H9 (cell line): ENCODE data around the gene GPR157. TPM values are rescaled to one million over a fixed set of nuclear protein-coding genes. Genes with fewer than 3 reads are reported as not detected.

ENCODE experiments used
- DNase-seq: peaks from one replicate; pipeline ENCODE4 v3.0.0-alpha.2; 2017
- H2AFZ ChIP-seq: one replicate; pipeline ENCODE4 v1.6.1; 2013; ENCODE audit warnings: mild to moderate bottlenecking, low read length, control low read depth, moderate library complexity
- H2AK5ac ChIP-seq: 2 replicates; pipeline ENCODE4 v1.6.1; 2013; ENCODE audit warnings: low read length, control low read depth, mixed read lengths; ENCODE audit not compliant: insufficient read length
- H2BK120ac ChIP-seq: one replicate; pipeline ENCODE4 v1.6.1; 2013; ENCODE audit warnings: low read depth, mild to moderate bottlenecking, low read length, control low read depth, inconsistent platforms; ENCODE audit not compliant: poor library complexity, severe bottlenecking
- H2BK12ac ChIP-seq: 2 replicates; pipeline ENCODE4 v1.6.1; 2013; ENCODE audit warnings: low read length, control low read depth, mixed read lengths, low read depth; ENCODE audit not compliant: insufficient read length
- H2BK15ac ChIP-seq: 2 replicates; pipeline ENCODE4 v1.6.1; 2013; ENCODE audit warnings: low read depth, low read length, control low read depth
- H2BK20ac ChIP-seq: one replicate; pipeline ENCODE4 v1.6.1; 2013; ENCODE audit warnings: low read depth, mild to moderate bottlenecking, low read length, control low read depth, inconsistent platforms; ENCODE audit not compliant: poor library complexity, severe bottlenecking
- H2BK5ac ChIP-seq: 2 replicates; pipeline ENCODE4 v1.6.1; 2013; ENCODE audit warnings: low read length, control low read depth, mixed read lengths; ENCODE audit not compliant: insufficient read length
- H3K14ac ChIP-seq: 2 replicates; pipeline ENCODE4 v1.6.1; 2013; ENCODE audit warnings: low read length, control low read depth; ENCODE audit not compliant: insufficient read depth
- H3K18ac ChIP-seq: 2 replicates; pipeline ENCODE4 v1.6.1; 2013; ENCODE audit warnings: low read depth, mild to moderate bottlenecking, mixed read lengths, low read length, control low read depth; ENCODE audit not compliant: insufficient read length
- H3K23ac ChIP-seq: 2 replicates; pipeline ENCODE4 v1.6.1; 2013; ENCODE audit warnings: low read length, control low read depth, mixed read lengths, low read depth; ENCODE audit not compliant: insufficient read length
- H3K23me2 ChIP-seq: 2 replicates; pipeline ENCODE4 v1.6.1; 2013; ENCODE audit warnings: low read depth, mild to moderate bottlenecking, mixed read lengths, low read length, control low read depth; ENCODE audit not compliant: insufficient read length, poor library complexity, severe bottlenecking
- H3K27ac ChIP-seq: 2 replicates; pipeline ENCODE4 v1.5.1; 2013; ENCODE audit warnings: low read length, control low read depth, mixed read lengths, low read depth; ENCODE audit not compliant: insufficient read length
- H3K27me3 ChIP-seq: 2 replicates; pipeline ENCODE4 v1.6.1; 2013; ENCODE audit warnings: low read length, control low read depth, inconsistent platforms; ENCODE audit not compliant: insufficient read depth
- H3K4ac ChIP-seq: 2 replicates; pipeline ENCODE4 v1.6.1; 2013; ENCODE audit warnings: low read depth, mild to moderate bottlenecking, control low read depth, inconsistent platforms, low read length, moderate library complexity
- H3K4me1 ChIP-seq: 2 replicates; pipeline ENCODE4 v1.6.1; 2013; ENCODE audit warnings: low read length, control low read depth, inconsistent platforms; ENCODE audit not compliant: insufficient read depth
- H3K4me2 ChIP-seq: 2 replicates; pipeline ENCODE4 v1.6.1; 2013; ENCODE audit warnings: low read length, control low read depth, mixed read lengths; ENCODE audit not compliant: insufficient read length, insufficient read depth
- H3K56ac ChIP-seq: 2 replicates; pipeline ENCODE4 v1.6.1; 2013; ENCODE audit warnings: low read depth, mild to moderate bottlenecking, mixed read lengths, low read length, control low read depth; ENCODE audit not compliant: insufficient read length
- H3K79me1 ChIP-seq: 2 replicates; pipeline ENCODE4 v1.6.1; 2013; ENCODE audit warnings: low read depth, mild to moderate bottlenecking, moderate library complexity, low read length, control low read depth, inconsistent platforms; ENCODE audit not compliant: insufficient read depth, poor library complexity, severe bottlenecking
- H3K79me2 ChIP-seq: 2 replicates; pipeline ENCODE4 v1.6.1; 2013; ENCODE audit warnings: low read length, control low read depth, inconsistent platforms; ENCODE audit not compliant: insufficient read depth
- H3K9ac ChIP-seq: 2 replicates; pipeline ENCODE4 v1.6.1; 2013; ENCODE audit warnings: low read length, control low read depth, mixed read lengths; ENCODE audit not compliant: insufficient read length; ENCODE audit errors: extremely low read depth
- H3K9me3 ChIP-seq: one replicate; pipeline ENCODE4 v1.6.1; 2013; ENCODE audit warnings: low read depth, low read length, inconsistent platforms; ENCODE audit not compliant: control insufficient read depth
- H3T11ph ChIP-seq: one replicate; pipeline ENCODE4 v1.6.1; 2013; ENCODE audit warnings: mild to moderate bottlenecking, low read length, control low read depth, inconsistent platforms
- H4K20me1 ChIP-seq: one replicate; pipeline ENCODE4 v1.6.1; 2013; ENCODE audit not compliant: control insufficient read depth, insufficient read length, insufficient read depth
- H4K5ac ChIP-seq: 2 replicates; pipeline ENCODE4 v1.6.1; 2013; ENCODE audit warnings: low read depth, mild to moderate bottlenecking, mixed read lengths, low read length, control low read depth; ENCODE audit not compliant: insufficient read length
- H4K8ac ChIP-seq: replicated peaks from 2 replicates; pipeline ENCODE4 v1.6.1; 2013; ENCODE audit warnings: low read length, control low read depth, mixed read lengths, low read depth; ENCODE audit not compliant: insufficient read length
- H4K91ac ChIP-seq: 2 replicates; pipeline ENCODE4 v1.6.1; 2013; ENCODE audit warnings: low read depth, mild to moderate bottlenecking, moderate library complexity, mixed read lengths, low read length, control low read depth; ENCODE audit not compliant: insufficient read length
- H3K27ac Mint-ChIP-seq, 3 experiments: 2 replicates in 2 of 3; 3 replicates in 1 of 3; pipeline ENCODE4 v1.8.0; 2020 to 2021; ENCODE audit warnings: mixed read lengths in 3 of 3, mild to moderate bottlenecking in 1 of 3, moderate library complexity in 1 of 3
- H3K27me3 Mint-ChIP-seq: 2 replicates; pipeline ENCODE4 v1.8.0; 2021; ENCODE audit warnings: low read depth, mild to moderate bottlenecking, moderate library complexity, mixed read lengths
- H3K36me3 Mint-ChIP-seq, 3 experiments: 2 replicates in 2 of 3; 3 replicates in 1 of 3; pipeline ENCODE4 v1.8.0; 2020 to 2021; ENCODE audit warnings: low read depth in 3 of 3, mixed read lengths in 3 of 3; ENCODE audit not compliant: insufficient read depth in 1 of 3
- H3K4me1 Mint-ChIP-seq, 2 experiments: 2 replicates each; pipeline ENCODE4 v1.8.0; 2020; ENCODE audit warnings: mixed read lengths in 2 of 2
- H3K4me3 Mint-ChIP-seq, 2 experiments: 2 replicates in 1 of 2; 3 replicates in 1 of 2; pipeline ENCODE4 v1.8.0; 2020 to 2021; ENCODE audit warnings: mild to moderate bottlenecking in 2 of 2, mixed read lengths in 2 of 2, moderate library complexity in 1 of 2
- H3K9me3 Mint-ChIP-seq, 2 experiments: 2 replicates in 1 of 2; 3 replicates in 1 of 2; pipeline ENCODE4 v1.8.0; 2020; ENCODE audit warnings: mild to moderate bottlenecking in 2 of 2, mixed read lengths in 2 of 2, moderate library complexity in 1 of 2
- CTCF ChIP-seq: fragments of 200-600 bp; sonication (generic); conservative IDR thresholded peaks from 3 replicates; pipeline ENCODE4 v1.8.0; 2021; ENCODE audit warnings: antibody characterized with exemption, mild to moderate bottlenecking
- WGBS: extraction: QIAGEN DNeasy Blood & Tissue Kit; methylation state at CpG from one replicate; pipeline ENCODE4 v1.1.7; 2013; ENCODE audit warnings: missing lambda C conversion rate, low lambda C conversion rate, mixed read lengths; ENCODE audit not compliant: insufficient read length; ENCODE audit errors: extremely low coverage; 5-methylcytosine and 5-hydroxymethylcytosine counted together
- total RNA-seq: library from RNA; stranded (reverse); gene quantifications from 2 replicates; pipeline ENCODE4 v1.2.1, GENCODE V29; 2021

Gene GPR157
- total RNA-seq, 1 experiment from 2014 or later = 3.8 TPM

GRCh38 chr1:9099555-9099954, 29.3 kb downstream of the GPR157 start:
- Histone ChIP-seq H3K27me3 (no peaks in the 10 kb centered on the region), H2AK5ac (no peak overlapping the region), H2BK5ac (no peak overlapping the region), H3K27ac (no peak overlapping the region), H3K56ac (no peak overlapping the region), H4K91ac (no peak overlapping the region), H4K20me1 (no peaks in the 10 kb centered on the region), H2BK15ac (no peak overlapping the region), H3K18ac (no peak overlapping the region), H3K23me2 (no peaks in the 10 kb centered on the region), H3K79me1 (no peaks in the 10 kb centered on the region), H2AFZ (no peak overlapping the region), H3K14ac (no peak overlapping the region), H2BK20ac (no peak overlapping the region), H3K4me2 (no peak overlapping the region), H3K4ac (no peak overlapping the region), H3K9me3 (no peaks in the 10 kb centered on the region), H2BK120ac (no peak overlapping the region), H4K8ac (no peak overlapping the region), H3K23ac (no peak overlapping the region), H3K79me2 (no peaks in the 10 kb centered on the region), H3K4me1 (no peaks in the 10 kb centered on the region; the same call in 1 of the 2 replicates), H4K5ac (no peak overlapping the region), H3K9ac (no peak overlapping the region), H3T11ph (no peak overlapping the region), H2BK12ac (no peak overlapping the region)
- H3K27me3 Mint-ChIP-seq = peaks cover 2% of the 10 kb centered on the region; the same call in 1 of the 2 replicates
- H3K27ac Mint-ChIP-seq = no peak overlapping the region
- H3K4me3 Mint-ChIP-seq = no peak overlapping the region
- H3K9me3 Mint-ChIP-seq = peaks cover 21 to 31% of the 10 kb centered on the region in 2 experiments
- TF ChIP-seq CTCF = peak; percentile 35; the same call in 1 of the 3 replicates
- peaks cover 7 to 26% (median 13%) of the 10 kb centered on the region in 3 experiments for H3K36me3 Mint-ChIP-seq
- no peak for DNase-seq
- no CpG with 5 or more reads among the region's 7 CpGs for WGBS
- peaks cover 12 to 16% of the 10 kb centered on the region in 2 experiments for H3K4me1 Mint-ChIP-seq
